ENCODE data around the gene CCDC154. TPM values are rescaled to one million over a fixed set of nuclear protein-coding genes. Genes with fewer than 3 reads are reported as not detected.
A peak's percentile ranks its signal among the peaks of the same experiment; 100 is the strongest.

CCDC154 gene
- total and polyA plus RNA-seq, 2 experiments from 2014 or later = 0.31 TPM; not detected in 1

GRCh38 chr16:1438229-1439057, 5.9 kb downstream of the CCDC154 start (continued):
- TF ChIP-seq CTCF (conservative IDR thresholded peaks at IDR 0.05; ENCODE audit: low read depth in 2 of 2) (no peak), EZH2phosphoT487 (IDR thresholded peaks at IDR 0.05; ENCODE audit: unreplicated experiment) (no peak), NANOG (IDR thresholded peaks at IDR 0.05; ENCODE audit: borderline replicate concordance) (no peak)

- H3K4me1 Mint-ChIP-seq = no peaks in the 10 kb centered on the region
- no peak overlapping the region for H3K4me3 ChIP-seq
- H3K27ac ChIP-seq (ENCODE audit: low read depth) = no peak overlapping the region
- H3F3A ChIP-seq (replicated peaks; ENCODE audit: low read depth) = no peaks in the 10 kb centered on the region
- H3K27me3 ChIP-seq (ENCODE audit: insufficient read depth) = no peaks in the 10 kb centered on the region
- H2AFZ ChIP-seq = no peak overlapping the region
- no peaks in the 10 kb centered on the region for H3K4me1 ChIP-seq (ENCODE audit: insufficient read depth)
- no peaks in the 10 kb centered on the region for H3K9me2 ChIP-seq (ENCODE audit: insufficient read depth)
- no peaks in the 10 kb centered on the region for H4K20me1 ChIP-seq (replicated peaks; ENCODE audit: insufficient read depth)
- no peaks in the 10 kb centered on the region for H3K36me3 ChIP-seq (ENCODE audit: insufficient read depth)
- H3K4me2 ChIP-seq = no peak overlapping the region
- no peaks in the 10 kb centered on the region for H3K36me3 Mint-ChIP-seq (ENCODE audit: low read depth)
- 0 out of 3 replicates have a peak, but pooled peaks have one; percentile 8 for ATAC-seq
- no peak overlapping the region for H3K27ac Mint-ChIP-seq
- DNase-seq (ENCODE audit: low spot score) = no peak
- no peaks in the 10 kb centered on the region for H3K79me2 ChIP-seq (replicated peaks; ENCODE audit: insufficient read depth)
- H3K9me3 Mint-ChIP-seq = no peaks in the 10 kb centered on the region
- peaks cover 5% of the 10 kb centered on the region for H3K27me3 Mint-ChIP-seq (ENCODE audit: insufficient read depth, low read depth, poor library complexity)
- H3K4me3 Mint-ChIP-seq = no peak overlapping the region
- TF ChIP-seq ZNF114 (CRISPR knock-in tag; IDR thresholded peaks at IDR 0.05) (no peak), JUNB (IDR thresholded peaks at IDR 0.05; ENCODE audit: unreplicated experiment) (no peak), ETS1 (IDR thresholded peaks at IDR 0.05) (no peak), NANOG (IDR thresholded peaks at IDR 0.05; ENCODE audit: borderline replicate concordance) (no peak), POLR2AphosphoS5 (IDR thresholded peaks at IDR 0.05; ENCODE audit: low read depth) (no peak), CREB1 (CRISPR knock-in tag; IDR thresholded peaks at IDR 0.05; ENCODE audit: low read depth) (no peak), ZNF331 (CRISPR knock-in tag; IDR thresholded peaks at IDR 0.05; ENCODE audit: low read depth) (no peak), EZH2phosphoT487 (IDR thresholded peaks at IDR 0.05; ENCODE audit: unreplicated experiment) (no peak), ZNF462 (CRISPR knock-in tag; IDR thresholded peaks at IDR 0.05) (no peak), REST (IDR thresholded peaks at IDR 0.05; ENCODE audit: unreplicated experiment) (no peak)
Observed at GRCh38 chr16:1437606-1438005, 6.8 kb downstream of the CCDC154 start.

Measured in GM23338 (cell line).